ENCODE measurements around the gene RPTOR.

Gene RPTOR

GRCh38 chr17:80781211-80781610 lies 236.6 kb downstream of the RPTOR start:
- no peak for DNase-seq (ENCODE audit: low read depth in 2 of 2)

GRCh38 chr17:80781807-80782277 lies 237.2 kb downstream of the RPTOR start:
- DNase-seq (ENCODE audit: low read depth in 2 of 2), result no peak

GRCh38 chr17:80782536-80783427 lies 238.1 kb downstream of the RPTOR start:
- no peak for DNase-seq (ENCODE audit: low read depth in 2 of 2)

- DNase-seq (ENCODE audit: low read depth in 2 of 2), result no peak
These were observed 238.8 kb downstream of the RPTOR start for GRCh38 chr17:80783486-80783885.

- DNase-seq (ENCODE audit: low read depth in 2 of 2), result no peak
These were observed 239.3 kb downstream of the RPTOR start for GRCh38 chr17:80783971-80784370.

- DNase-seq (ENCODE audit: low read depth in 2 of 2), result peak in 1 of 2 experiments; percentile 43
These were observed 241.0 kb downstream of the RPTOR start for GRCh38 chr17:80785477-80786178.

GRCh38 chr17:80786470-80786869 lies 241.8 kb downstream of the RPTOR start:
- no peak for DNase-seq (ENCODE audit: low read depth in 2 of 2)

- DNase-seq (ENCODE audit: low read depth in 2 of 2), result no peak
These were observed 242.2 kb downstream of the RPTOR start for GRCh38 chr17:80786887-80787286.

GRCh38 chr17:80787881-80788280 lies 243.2 kb downstream of the RPTOR start:
- no peak for DNase-seq (ENCODE audit: low read depth in 2 of 2)

GRCh38 chr17:80789356-80789902 lies 244.8 kb downstream of the RPTOR start:
- DNase-seq (ENCODE audit: low read depth in 2 of 2), result no peak

- DNase-seq (ENCODE audit: low read depth in 2 of 2), result no peak
These were observed 245.6 kb downstream of the RPTOR start for GRCh38 chr17:80790021-80790765.

- DNase-seq (ENCODE audit: low read depth in 2 of 2), result no peak
These were observed 246.5 kb downstream of the RPTOR start for GRCh38 chr17:80790981-80791742.

- DNase-seq (ENCODE audit: low read depth in 2 of 2), result peak; percentile 27 to 56
These were observed 247.2 kb downstream of the RPTOR start for GRCh38 chr17:80791758-80792284.

GRCh38 chr17:80792373-80792781 lies 247.7 kb downstream of the RPTOR start:
- DNase-seq (ENCODE audit: low read depth in 2 of 2), result no peak

GRCh38 chr17:80793421-80793820 lies 248.8 kb downstream of the RPTOR start:
- DNase-seq (ENCODE audit: low read depth in 2 of 2), result no peak

GRCh38 chr17:80793851-80794267 lies 249.2 kb downstream of the RPTOR start:
- DNase-seq (ENCODE audit: low read depth in 2 of 2), result no peak

- DNase-seq (ENCODE audit: low read depth in 2 of 2), result no peak
These were observed 249.8 kb downstream of the RPTOR start for GRCh38 chr17:80794281-80795089.

- DNase-seq (ENCODE audit: low read depth in 2 of 2), result no peak
These were observed 250.5 kb downstream of the RPTOR start for GRCh38 chr17:80795090-80795580.

GRCh38 chr17:80795754-80796153 lies 251.1 kb downstream of the RPTOR start:
- DNase-seq (ENCODE audit: low read depth in 2 of 2), result no peak

GRCh38 chr17:80796430-80796861 lies 251.8 kb downstream of the RPTOR start:
- DNase-seq (ENCODE audit: low read depth in 2 of 2), result no peak

Measured in stimulated activated CD4-positive, alpha-beta T cell treated with anti-CD3 and anti-CD28 coated beads, Interleukin-12 subunit alpha, Interleukin-12 subunit beta, amount 100 ng/mL, for 24 hours (primary cell).